Prostate gland (tissue), 2 donors: ENCODE data around the gene SLC23A3. TPM values are rescaled to one million over a fixed set of nuclear protein-coding genes. Genes with fewer than 3 reads are reported as not detected.
A peak's percentile ranks its signal among the peaks of the same experiment; 100 is the strongest.

Experiments
- DNase-seq: peaks from one replicate; pipeline ENCODE4 v3.0.0-alpha.2; 2019; ENCODE audit warnings: low spot score
- H3K27ac ChIP-seq, 2 donors: fragments of 200-600 bp; sonication (generic); 2 replicates each; pipeline ENCODE4 v1.5.1; 2017 to 2019
- H3K27me3 ChIP-seq: fragments of 200-600 bp; sonication (generic); replicated peaks from 2 replicates; pipeline ENCODE4 v1.5.1; 2019; ENCODE audit not compliant: insufficient read depth
- H3K36me3 ChIP-seq, 2 donors: fragments of 200-600 bp; sonication (generic); 1 replicate in 1 of 2; 2 replicates in 1 of 2; pipeline versions ENCODE4 v1.5.1 to v1.8.1; 2017 to 2019
- H3K4me1 ChIP-seq: fragments of 200-600 bp; sonication (generic); replicated peaks from 2 replicates; pipeline ENCODE4 v1.5.1; 2019
- H3K4me3 ChIP-seq, 2 donors: fragments of 200-600 bp; sonication (generic); 2 replicates each; pipeline ENCODE4 v1.5.1; 2017 to 2019
- H3K9me3 ChIP-seq: fragments of 200-600 bp; sonication (generic); 2 replicates; pipeline ENCODE4 v1.5.1; 2017
- CTCF ChIP-seq, 4 experiments: fragments of 200-600 bp in 2 of 4; fragments of 450-650 bp in 2 of 4; sonication (generic) in 2 of 4; IDR thresholded peaks; 1 replicate in 3 of 4; 2 replicates in 1 of 4; pipeline ENCODE4 v1.5.1; 2016 to 2019; ENCODE audit warnings: antibody characterized with exemption in 4 of 4, mild to moderate bottlenecking in 2 of 4, moderate library complexity in 2 of 4
- POLR2A ChIP-seq: fragments of 450-650 bp; IDR thresholded peaks from one replicate; pipeline ENCODE4 v1.6.1; 2016; ENCODE audit warnings: antibody characterized with exemption, mild to moderate bottlenecking
- POLR2AphosphoS5 ChIP-seq: sonication (generic); formaldehyde crosslinking; IDR thresholded peaks from one replicate; pipeline ENCODE4 v1.6.1; 2017; ENCODE audit warnings: antibody characterized with exemption
- WGBS: methylation state at CpG from one replicate; pipeline ENCODE4 v1.1.5; 2018; 5-methylcytosine and 5-hydroxymethylcytosine counted together
- intact Hi-C: fragments of 100-400 bp; cut with DNase I; formaldehyde crosslinking; loops from one replicate; pipeline ENCODE4 v1.14.2; 2022
- total RNA-seq, 2 donors: library from RNA; depleted of rRNA; stranded (reverse); fragments of >200 nt; gene quantifications; one replicate each; pipeline ENCODE4 v1.1.0, GENCODE V29; 2016

The SLC23A3 gene
- total RNA-seq: 1 to 10 TPM; 2.3 to 2.9 TPM

GRCh38 chr2:219169930-219170654, at the start of gene SLC23A3:
Gene SLC23A3 (minus strand): TSS chr2:219170029. CDS start chr2:219169984, 45 bp downstream.
- H3K4me3 ChIP-seq: no peak within 1 kb of the TSS
- H3K9me3 ChIP-seq: no peaks in the 10 kb centered on the region
- H3K27me3 ChIP-seq: no peaks in the 10 kb centered on the region
- no peaks in the 10 kb centered on the region for H3K36me3 ChIP-seq
- no peaks in the 10 kb centered on the region for H3K4me1 ChIP-seq
- no peak for DNase-seq
- H3K27ac ChIP-seq: no peak within 1 kb of the TSS
- intact Hi-C loops: loop anchor here (10.0 kb wide), 1 partner anchor 345 kb away; the partner anchor contains the start of gene ASIC4
- TF ChIP-seq POLR2AphosphoS5: no peak
- no peak for TF ChIP-seq POLR2A
- TF ChIP-seq CTCF (IDR thresholded peaks at IDR 0.05): no peak
- 88% methylated on average over 10 of the region's 10 CpGs for WGBS

- intact Hi-C loops: loop anchor here (5.0 to 10.0 kb wide), 2 partner anchors 42 to 76 kb away; partner anchors contain the start of genes CNPPD1 and RETREG2
- TF ChIP-seq POLR2A: peak; percentile 92
- TF ChIP-seq CTCF (IDR thresholded peaks at IDR 0.05): no peak
- peak; percentile 94 for TF ChIP-seq POLR2AphosphoS5
- Histone ChIP-seq H3K9me3 (no peaks in the 10 kb centered on the region), H3K27me3 (no peaks in the 10 kb centered on the region), H3K4me3 (peak within 1 kb of the TSS; percentile 42 to 46), H3K4me1 (peaks cover 22% of the 10 kb centered on the region), H3K36me3 (peaks cover 23 to 33% of the 10 kb centered on the region in 2 donors), H3K27ac (peak within 1 kb of the TSS; percentile 88 to 89)
- WGBS: 6% methylated on average over 62 of the region's 71 CpGs
- DNase-seq: peak; percentile 96
These were observed 49.2 kb upstream of the SLC23A3 start, which contains the start of gene ABCB6 for GRCh38 chr2:219218732-219219701. Gene ABCB6 (minus strand): TSS chr2:219218958. CDS start chr2:219218673, 285 bp downstream.

- Histone ChIP-seq H3K27me3 (no peaks in the 10 kb centered on the region), H3K36me3 (peaks cover 21 to 27% of the 10 kb centered on the region in 2 donors), H3K27ac (peak overlapping the region; percentile 88 to 89), H3K4me1 (peaks cover 22% of the 10 kb centered on the region), H3K4me3 (peak overlapping the region; percentile 42 to 46), H3K9me3 (no peaks in the 10 kb centered on the region)
- under 1% methylated on average over 22 of the region's 37 CpGs for WGBS
- peak in 1 of 4 experiments; percentile 2 for TF ChIP-seq CTCF (IDR thresholded peaks at IDR 0.05)
- no peak for TF ChIP-seq POLR2A
- no peak for TF ChIP-seq POLR2AphosphoS5
- peak; percentile 73 for DNase-seq
- intact Hi-C loops: loop anchor here (5.0 to 10.0 kb wide), 2 partner anchors 41 to 77 kb away; partner anchors contain the start of genes CNPPD1 and RETREG2
These were observed 48.4 kb upstream of the SLC23A3 start for GRCh38 chr2:219218217-219218731.

GRCh38 chr2:219216535-219216915, 46.7 kb upstream of the SLC23A3 start:
- DNase-seq: no peak
- 90% methylated on average over 6 of the region's 6 CpGs for WGBS
- no peak for TF ChIP-seq POLR2AphosphoS5
- no peak for TF ChIP-seq CTCF (IDR thresholded peaks at IDR 0.05)
- TF ChIP-seq POLR2A: no peak
- intact Hi-C loops: loop anchor here (5.0 to 10.0 kb wide), 2 partner anchors 39 to 78 kb away; partner anchors contain the start of genes CNPPD1 and RETREG2
- Histone ChIP-seq H3K36me3 (peaks cover 10 to 12% of the 10 kb centered on the region in 2 donors), H3K4me3 (no peak overlapping the region), H3K27ac (no peak overlapping the region), H3K27me3 (no peaks in the 10 kb centered on the region), H3K9me3 (no peaks in the 10 kb centered on the region), H3K4me1 (peaks cover 22% of the 10 kb centered on the region)
